Panc1 (cell line): ENCODE results near the gene NPR3. TPM values are rescaled to one million over a fixed set of nuclear protein-coding genes. Genes with fewer than 3 reads are reported as not detected.

Experiments used
- ATAC-seq: fragments of 200-7000 bp; cut with Tn5 transposase; 2 replicates; pipeline ENCODE4 v1.9.1; 2020; ENCODE audit warnings: mild to moderate bottlenecking, moderate library complexity
- BruUV-seq: library from RNA; stranded (reverse); fragments of 400-500 nt; replicated peaks from 2 replicates; lab custom pipeline; 2021; lab: Mats Ljungman, UMichigan
- CTCF ChIA-PET: fragments of 300-600 bp; sonication (Branson Sonifier 250); formaldehyde crosslinking; loops from one replicate; lab custom pipeline; 2022; ENCODE audit warnings: antibody characterized with exemption; lab: Charles Lee
- POLR2A ChIA-PET: fragments of 300-600 bp; sonication (Branson Sonifier 250); formaldehyde crosslinking; loops from one replicate; lab custom pipeline; 2022; ENCODE audit warnings: antibody characterized with exemption; lab: Charles Lee
- DNase-seq: peaks from one replicate; pipeline ENCODE4 v3.0.0-alpha.2; 2010; ENCODE audit warnings: low read depth, low spot score
- H3K27ac ChIP-seq: 2 replicates; pipeline ENCODE4 v1.5.1; 2011; ENCODE audit warnings: mild to moderate bottlenecking, low read length, inconsistent platforms
- H3K27me3 ChIP-seq: fragments of 200-500 bp; sonication (Bioruptor generic); 2 replicates; pipeline ENCODE4 v1.6.0; 2014; ENCODE audit warnings: low read length, inconsistent platforms; ENCODE audit not compliant: control insufficient read depth, insufficient read depth
- H3K36me3 ChIP-seq: fragments of 200-500 bp; sonication (Bioruptor generic); 2 replicates; pipeline ENCODE4 v1.5.1; 2014; ENCODE audit warnings: inconsistent platforms, mild to moderate bottlenecking, low read length, moderate library complexity; ENCODE audit not compliant: control insufficient read depth, insufficient read depth
- H3K4me1 ChIP-seq: 2 replicates; pipeline ENCODE4 v1.5.1; 2011; ENCODE audit warnings: inconsistent platforms, mild to moderate bottlenecking, low read length, moderate library complexity; ENCODE audit not compliant: control insufficient read depth, insufficient read depth
- H3K4me3 ChIP-seq, 2 experiments: 2 replicates each; pipeline ENCODE4 v1.5.1; 2011 to 2012; ENCODE audit warnings: low read depth in 2 of 2, low read length in 2 of 2, mild to moderate bottlenecking in 2 of 2, inconsistent platforms in 1 of 2, moderate library complexity in 1 of 2
- H3K9me3 ChIP-seq: fragments of 200-500 bp; sonication (Bioruptor generic); 2 replicates; pipeline ENCODE4 v1.5.1; 2014; ENCODE audit warnings: low read depth, mild to moderate bottlenecking, inconsistent platforms, low read length, moderate library complexity; ENCODE audit not compliant: control insufficient read depth, insufficient read depth
- POLR2AphosphoS5 ChIP-seq: IDR thresholded peaks from 2 replicates; pipeline ENCODE4 v1.6.1; 2012; ENCODE audit warnings: mild to moderate bottlenecking, low read depth, low read length, moderate library complexity
- REST ChIP-seq, 2 experiments: IDR thresholded peaks; 2 replicates each; pipeline ENCODE4 v1.6.1; 2011 to 2012; ENCODE audit warnings: low read depth in 2 of 2, control low read depth in 1 of 2, low read length in 1 of 2, mild to moderate bottlenecking in 1 of 2, moderate library complexity in 1 of 2; ENCODE audit not compliant: insufficient read depth in 1 of 2
- SIN3A ChIP-seq: IDR thresholded peaks from 2 replicates; pipeline ENCODE4 v1.6.1; 2012; ENCODE audit warnings: low read depth, mild to moderate bottlenecking, low read length, moderate library complexity, borderline replicate concordance; ENCODE audit not compliant: insufficient read depth
- TCF7L2 ChIP-seq: IDR thresholded peaks from 2 replicates; pipeline ENCODE4 v1.6.1; 2011; ENCODE audit warnings: mild to moderate bottlenecking, low read depth, low read length, inconsistent platforms
- in situ Hi-C: cut with HindIII; loops from 2 replicates; pipeline ENCODE4 v1.10.0; 2016; ENCODE audit warnings: low sequenced_read_pairs, low pct_unique_long_range_greater_than_20kb
- intact Hi-C: fragments of 100-400 bp; cut with micrococcal nuclease; formaldehyde crosslinking; loops from one replicate; pipeline ENCODE4 v1.10.0; 2022; ENCODE audit not compliant: unreplicated experiment
- total RNA-seq: library from RNA; stranded (reverse); gene quantifications from one replicate; pipeline ENCODE4 v1.2.1, GENCODE V29; 2021; ENCODE audit not compliant: unreplicated experiment
- TF ChIP-seq, protein P1 (sequence below): fragments of 450-650 bp; IDR thresholded peaks from 2 replicates; pipeline ENCODE4 v1.5.1; 2017; ENCODE audit warnings: mild to moderate bottlenecking

The NPR3 gene
- total RNA-seq, 1 experiment from 2014 or later: 0.10 TPM

DNA sequence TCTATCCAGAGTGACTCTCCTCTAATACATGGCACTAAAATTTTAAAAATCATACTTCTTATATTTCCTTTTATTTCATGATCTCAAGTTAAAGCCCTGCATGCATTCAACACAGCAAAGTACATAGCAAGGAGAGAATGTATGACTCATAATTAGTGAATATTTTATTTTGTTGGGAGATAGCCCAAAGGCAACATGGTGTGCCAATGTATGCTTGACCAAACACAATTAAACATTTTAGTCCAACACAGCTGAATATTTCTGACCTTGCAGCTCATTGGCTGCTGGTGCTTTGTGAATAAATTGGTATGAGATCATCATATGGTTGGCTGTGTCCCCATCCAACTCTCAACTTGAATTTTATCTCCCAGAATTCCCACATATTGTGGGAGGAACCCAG lies 103.5 kb downstream of the NPR3 start:
- intact Hi-C loops: no loop called here
- H3K4me3 ChIP-seq: no peak overlapping the region
- in situ Hi-C loops: no loop called here
- POLR2A ChIA-PET: no interaction called here
- no peak for ATAC-seq
- no peaks in the 10 kb centered on the region for H3K36me3 ChIP-seq
- CTCF ChIA-PET: no interaction called here
- no peak for TF ChIP-seq SIN3A
- TF ChIP-seq, protein P1, sequence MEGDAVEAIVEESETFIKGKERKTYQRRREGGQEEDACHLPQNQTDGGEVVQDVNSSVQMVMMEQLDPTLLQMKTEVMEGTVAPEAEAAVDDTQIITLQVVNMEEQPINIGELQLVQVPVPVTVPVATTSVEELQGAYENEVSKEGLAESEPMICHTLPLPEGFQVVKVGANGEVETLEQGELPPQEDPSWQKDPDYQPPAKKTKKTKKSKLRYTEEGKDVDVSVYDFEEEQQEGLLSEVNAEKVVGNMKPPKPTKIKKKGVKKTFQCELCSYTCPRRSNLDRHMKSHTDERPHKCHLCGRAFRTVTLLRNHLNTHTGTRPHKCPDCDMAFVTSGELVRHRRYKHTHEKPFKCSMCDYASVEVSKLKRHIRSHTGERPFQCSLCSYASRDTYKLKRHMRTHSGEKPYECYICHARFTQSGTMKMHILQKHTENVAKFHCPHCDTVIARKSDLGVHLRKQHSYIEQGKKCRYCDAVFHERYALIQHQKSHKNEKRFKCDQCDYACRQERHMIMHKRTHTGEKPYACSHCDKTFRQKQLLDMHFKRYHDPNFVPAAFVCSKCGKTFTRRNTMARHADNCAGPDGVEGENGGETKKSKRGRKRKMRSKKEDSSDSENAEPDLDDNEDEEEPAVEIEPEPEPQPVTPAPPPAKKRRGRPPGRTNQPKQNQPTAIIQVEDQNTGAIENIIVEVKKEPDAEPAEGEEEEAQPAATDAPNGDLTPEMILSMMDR: no peak
- no peak for TF ChIP-seq POLR2AphosphoS5
- TF ChIP-seq REST (IDR thresholded peaks at IDR 0.05; ENCODE audit: insufficient read depth in 1 of 2, low read depth in 2 of 2, low read length in 1 of 2): no peak
- TF ChIP-seq TCF7L2: no peak
- H3K27ac ChIP-seq: no peak overlapping the region
- no peaks in the 10 kb centered on the region for H3K27me3 ChIP-seq
- H3K9me3 ChIP-seq: no peaks in the 10 kb centered on the region
- BruUV-seq: no TSS peak
- DNase-seq: no peak
- no peaks in the 10 kb centered on the region for H3K4me1 ChIP-seq

DNA sequence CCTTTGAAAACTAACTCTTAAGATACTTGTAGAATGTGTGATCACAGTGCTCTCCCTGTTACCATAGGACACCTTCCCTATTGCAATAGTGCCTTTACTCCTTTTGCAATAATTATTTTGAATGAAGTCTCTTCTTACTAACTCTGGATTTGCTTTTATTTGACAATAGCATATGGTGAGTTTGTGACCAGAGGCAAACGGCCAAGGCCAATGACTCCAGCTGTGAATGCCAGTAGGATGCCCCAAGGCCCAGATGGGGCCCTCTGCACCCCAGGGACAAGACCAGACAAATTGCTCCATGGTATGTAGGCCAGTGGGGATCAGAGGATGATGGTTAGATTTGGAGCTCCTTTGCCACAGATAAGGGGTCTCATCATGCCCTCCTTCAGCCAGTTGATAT lies 116.9 kb downstream of the NPR3 start:
- Histone ChIP-seq H3K36me3 (no peaks in the 10 kb centered on the region), H3K27me3 (no peaks in the 10 kb centered on the region), H3K9me3 (no peaks in the 10 kb centered on the region), H3K4me3 (no peak overlapping the region), H3K27ac (no peak overlapping the region), H3K4me1 (no peaks in the 10 kb centered on the region)
- BruUV-seq: no TSS peak
- in situ Hi-C loops: no loop called here
- intact Hi-C loops: no loop called here
- ATAC-seq: no peak
- ChIA-PET POLR2A (no interaction called here), CTCF (no interaction called here)
- no peak for DNase-seq
- TF ChIP-seq, protein P1: no peak
- TF ChIP-seq POLR2AphosphoS5 (no peak), REST (IDR thresholded peaks at IDR 0.05; ENCODE audit: insufficient read depth in 1 of 2, low read depth in 2 of 2, low read length in 1 of 2) (no peak), TCF7L2 (no peak), SIN3A (no peak)
